ENCODE data around the gene RBM15. TPM values are rescaled to one million over a fixed set of nuclear protein-coding genes. Genes with fewer than 3 reads are reported as not detected.
A peak's percentile ranks its signal among the peaks of the same experiment; 100 is the strongest.

The RBM15 gene
- total and polyA plus RNA-seq, 2 of the 13 experiments (the other 11 are each of a cell fraction or from before 2014, with no cell fraction given), result 13.5 to 36.4 TPM

DNA sequence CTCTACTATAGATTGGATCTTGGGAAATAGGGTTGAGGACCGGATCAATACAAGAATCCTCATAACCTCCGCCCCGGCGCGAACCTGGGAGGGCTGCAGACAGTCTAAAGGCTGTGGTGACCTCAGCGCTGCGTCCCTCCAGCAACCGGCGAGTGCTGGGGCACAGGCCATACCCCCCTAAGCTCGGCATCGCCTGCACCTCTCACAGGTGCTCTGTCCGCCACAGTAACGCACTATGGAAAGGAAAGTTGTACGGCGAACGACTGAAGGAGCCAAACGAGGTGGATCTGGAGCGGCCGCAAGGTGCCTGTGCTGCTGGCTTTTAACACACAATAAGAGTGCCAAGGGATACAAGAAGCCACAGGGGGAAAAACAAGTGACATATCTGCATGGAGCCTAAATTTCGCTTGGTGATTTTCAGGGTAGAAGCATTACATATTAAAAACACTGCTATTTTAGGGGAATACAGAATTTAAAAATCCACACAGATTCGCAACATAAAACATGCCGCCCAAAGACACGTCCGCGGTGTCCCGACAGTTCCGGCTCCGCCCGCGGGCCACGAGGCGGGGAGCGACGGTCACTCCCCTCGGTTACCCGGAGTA lies 1.4 kb upstream of the RBM15 start (continued):
- TF ChIP-seq, protein P1, sequence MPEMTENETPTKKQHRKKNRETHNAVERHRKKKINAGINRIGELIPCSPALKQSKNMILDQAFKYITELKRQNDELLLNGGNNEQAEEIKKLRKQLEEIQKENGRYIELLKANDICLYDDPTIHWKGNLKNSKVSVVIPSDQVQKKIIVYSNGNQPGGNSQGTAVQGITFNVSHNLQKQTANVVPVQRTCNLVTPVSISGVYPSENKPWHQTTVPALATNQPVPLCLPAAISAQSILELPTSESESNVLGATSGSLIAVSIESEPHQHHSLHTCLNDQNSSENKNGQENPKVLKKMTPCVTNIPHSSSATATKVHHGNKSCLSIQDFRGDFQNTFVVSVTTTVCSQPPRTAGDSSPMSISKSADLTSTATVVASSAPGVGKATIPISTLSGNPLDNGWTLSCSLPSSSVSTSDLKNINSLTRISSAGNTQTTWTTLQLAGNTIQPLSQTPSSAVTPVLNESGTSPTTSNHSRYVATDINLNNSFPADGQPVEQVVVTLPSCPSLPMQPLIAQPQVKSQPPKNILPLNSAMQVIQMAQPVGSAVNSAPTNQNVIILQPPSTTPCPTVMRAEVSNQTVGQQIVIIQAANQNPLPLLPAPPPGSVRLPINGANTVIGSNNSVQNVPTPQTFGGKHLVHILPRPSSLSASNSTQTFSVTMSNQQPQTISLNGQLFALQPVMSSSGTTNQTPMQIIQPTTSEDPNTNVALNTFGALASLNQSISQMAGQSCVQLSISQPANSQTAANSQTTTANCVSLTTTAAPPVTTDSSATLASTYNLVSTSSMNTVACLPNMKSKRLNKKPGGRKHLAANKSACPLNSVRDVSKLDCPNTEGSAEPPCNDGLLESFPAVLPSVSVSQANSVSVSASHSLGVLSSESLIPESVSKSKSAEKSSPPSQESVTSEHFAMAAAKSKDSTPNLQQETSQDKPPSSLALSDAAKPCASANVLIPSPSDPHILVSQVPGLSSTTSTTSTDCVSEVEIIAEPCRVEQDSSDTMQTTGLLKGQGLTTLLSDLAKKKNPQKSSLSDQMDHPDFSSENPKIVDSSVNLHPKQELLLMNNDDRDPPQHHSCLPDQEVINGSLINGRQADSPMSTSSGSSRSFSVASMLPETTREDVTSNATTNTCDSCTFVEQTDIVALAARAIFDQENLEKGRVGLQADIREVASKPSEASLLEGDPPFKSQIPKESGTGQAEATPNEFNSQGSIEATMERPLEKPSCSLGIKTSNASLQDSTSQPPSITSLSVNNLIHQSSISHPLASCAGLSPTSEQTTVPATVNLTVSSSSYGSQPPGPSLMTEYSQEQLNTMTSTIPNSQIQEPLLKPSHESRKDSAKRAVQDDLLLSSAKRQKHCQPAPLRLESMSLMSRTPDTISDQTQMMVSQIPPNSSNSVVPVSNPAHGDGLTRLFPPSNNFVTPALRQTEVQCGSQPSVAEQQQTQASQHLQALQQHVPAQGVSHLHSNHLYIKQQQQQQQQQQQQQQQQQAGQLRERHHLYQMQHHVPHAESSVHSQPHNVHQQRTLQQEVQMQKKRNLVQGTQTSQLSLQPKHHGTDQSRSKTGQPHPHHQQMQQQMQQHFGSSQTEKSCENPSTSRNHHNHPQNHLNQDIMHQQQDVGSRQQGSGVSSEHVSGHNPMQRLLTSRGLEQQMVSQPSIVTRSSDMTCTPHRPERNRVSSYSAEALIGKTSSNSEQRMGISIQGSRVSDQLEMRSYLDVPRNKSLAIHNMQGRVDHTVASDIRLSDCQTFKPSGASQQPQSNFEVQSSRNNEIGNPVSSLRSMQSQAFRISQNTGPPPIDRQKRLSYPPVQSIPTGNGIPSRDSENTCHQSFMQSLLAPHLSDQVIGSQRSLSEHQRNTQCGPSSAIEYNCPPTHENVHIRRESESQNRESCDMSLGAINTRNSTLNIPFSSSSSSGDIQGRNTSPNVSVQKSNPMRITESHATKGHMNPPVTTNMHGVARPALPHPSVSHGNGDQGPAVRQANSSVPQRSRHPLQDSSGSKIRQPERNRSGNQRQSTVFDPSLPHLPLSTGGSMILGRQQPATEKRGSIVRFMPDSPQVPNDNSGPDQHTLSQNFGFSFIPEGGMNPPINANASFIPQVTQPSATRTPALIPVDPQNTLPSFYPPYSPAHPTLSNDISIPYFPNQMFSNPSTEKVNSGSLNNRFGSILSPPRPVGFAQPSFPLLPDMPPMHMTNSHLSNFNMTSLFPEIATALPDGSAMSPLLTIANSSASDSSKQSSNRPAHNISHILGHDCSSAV (CRISPR knock-in tag; IDR thresholded peaks at IDR 0.05; ENCODE audit: borderline replicate concordance), result no peak
- TF ChIP-seq, protein P2, sequence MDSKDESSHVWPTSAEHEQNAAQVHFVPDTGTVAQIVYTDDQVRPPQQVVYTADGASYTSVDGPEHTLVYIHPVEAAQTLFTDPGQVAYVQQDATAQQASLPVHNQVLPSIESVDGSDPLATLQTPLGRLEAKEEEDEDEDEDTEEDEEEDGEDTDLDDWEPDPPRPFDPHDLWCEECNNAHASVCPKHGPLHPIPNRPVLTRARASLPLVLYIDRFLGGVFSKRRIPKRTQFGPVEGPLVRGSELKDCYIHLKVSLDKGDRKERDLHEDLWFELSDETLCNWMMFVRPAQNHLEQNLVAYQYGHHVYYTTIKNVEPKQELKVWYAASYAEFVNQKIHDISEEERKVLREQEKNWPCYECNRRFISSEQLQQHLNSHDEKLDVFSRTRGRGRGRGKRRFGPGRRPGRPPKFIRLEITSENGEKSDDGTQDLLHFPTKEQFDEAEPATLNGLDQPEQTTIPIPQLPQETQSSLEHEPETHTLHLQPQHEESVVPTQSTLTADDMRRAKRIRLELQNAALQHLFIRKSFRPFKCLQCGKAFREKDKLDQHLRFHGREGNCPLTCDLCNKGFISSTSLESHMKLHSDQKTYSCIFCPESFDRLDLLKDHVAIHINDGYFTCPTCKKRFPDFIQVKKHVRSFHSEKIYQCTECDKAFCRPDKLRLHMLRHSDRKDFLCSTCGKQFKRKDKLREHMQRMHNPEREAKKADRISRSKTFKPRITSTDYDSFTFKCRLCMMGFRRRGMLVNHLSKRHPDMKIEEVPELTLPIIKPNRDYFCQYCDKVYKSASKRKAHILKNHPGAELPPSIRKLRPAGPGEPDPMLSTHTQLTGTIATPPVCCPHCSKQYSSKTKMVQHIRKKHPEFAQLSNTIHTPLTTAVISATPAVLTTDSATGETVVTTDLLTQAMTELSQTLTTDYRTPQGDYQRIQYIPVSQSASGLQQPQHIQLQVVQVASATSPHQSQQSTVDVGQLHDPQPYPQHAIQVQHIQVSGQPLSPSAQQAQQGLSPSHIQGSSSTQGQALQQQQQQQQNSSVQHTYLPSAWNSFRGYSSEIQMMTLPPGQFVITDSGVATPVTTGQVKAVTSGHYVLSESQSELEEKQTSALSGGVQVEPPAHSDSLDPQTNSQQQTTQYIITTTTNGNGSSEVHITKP (CRISPR knock-in tag; IDR thresholded peaks at IDR 0.05; ENCODE audit: low read depth), result peak; percentile 19; the same call in 1 of the 2 replicates
- no peak for TF ChIP-seq ISL2 (CRISPR knock-in tag; IDR thresholded peaks at IDR 0.05)
- no peak for TF ChIP-seq STAT5B (CRISPR knock-in tag; IDR thresholded peaks at IDR 0.05)
- TF ChIP-seq CREB3 (CRISPR knock-in tag; IDR thresholded peaks at IDR 0.05), result no peak
- no peak for TF ChIP-seq ZBED4 (CRISPR knock-in tag; IDR thresholded peaks at IDR 0.05; ENCODE audit: borderline replicate concordance)
- 0 out of 2 replicates have a peak, but pooled peaks have one; percentile 6 for TF ChIP-seq KMT2B (CRISPR knock-in tag; IDR thresholded peaks at IDR 0.05)
- TF ChIP-seq, protein P3, sequence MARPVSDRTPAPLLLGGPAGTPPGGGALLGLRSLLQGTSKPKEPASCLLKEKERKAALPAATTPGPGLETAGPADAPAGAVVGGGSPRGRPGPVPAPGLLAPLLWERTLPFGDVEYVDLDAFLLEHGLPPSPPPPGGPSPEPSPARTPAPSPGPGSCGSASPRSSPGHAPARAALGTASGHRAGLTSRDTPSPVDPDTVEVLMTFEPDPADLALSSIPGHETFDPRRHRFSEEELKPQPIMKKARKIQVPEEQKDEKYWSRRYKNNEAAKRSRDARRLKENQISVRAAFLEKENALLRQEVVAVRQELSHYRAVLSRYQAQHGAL (CRISPR knock-in tag; IDR thresholded peaks at IDR 0.05; ENCODE audit: not compliant biosample characterization), result no peak
- no peak for TF ChIP-seq EP300 (IDR thresholded peaks at IDR 0.05; ENCODE audit: low read depth in 2 of 2, low read length in 2 of 2)
- TF ChIP-seq EP300 (CRISPR knock-in tag; IDR thresholded peaks at IDR 0.05; ENCODE audit: borderline replicate concordance), result no peak

Data from HepG2 (cell line).